HG02763 (cell line): ENCODE results near the gene SLC15A5.

ENCODE experiments used
- ATAC-seq: cut with Tn5 transposase; IDR thresholded peaks from one replicate; pipeline ENCODE4 v1.9.1; 2021; ENCODE audit warnings: mild to moderate bottlenecking, moderate library complexity; ENCODE audit not compliant: unreplicated experiment

The SLC15A5 gene

GRCh38 chr12:16277585-16277984 is at the start of gene SLC15A5:
Gene SLC15A5, minus strand, starts transcription at chr12:16277685. Its CDS starts 0 bp downstream, at chr12:16277685.
- no peak for ATAC-seq

GRCh38 chr12:16325426-16325825 is 47.9 kb upstream of the SLC15A5 start:
- no peak for ATAC-seq

- no peak for ATAC-seq
Observed at GRCh38 chr12:16324772-16325171, 47.3 kb upstream of the SLC15A5 start.

GRCh38 chr12:16324272-16324671 is 46.8 kb upstream of the SLC15A5 start:
- no peak for ATAC-seq

- no peak for ATAC-seq
Observed at GRCh38 chr12:16323638-16324037, 46.2 kb upstream of the SLC15A5 start.

- no peak for ATAC-seq
Observed at GRCh38 chr12:16323010-16323409, 45.5 kb upstream of the SLC15A5 start.

- ATAC-seq: no peak
Observed at GRCh38 chr12:16310934-16311333, 33.4 kb upstream of the SLC15A5 start.

GRCh38 chr12:16307856-16308475 is 30.5 kb upstream of the SLC15A5 start:
- ATAC-seq: no peak

- no peak for ATAC-seq
Observed at GRCh38 chr12:16303939-16304338, 26.5 kb upstream of the SLC15A5 start.

- no peak for ATAC-seq
Observed at GRCh38 chr12:16300736-16301135, 23.3 kb upstream of the SLC15A5 start.

- no peak for ATAC-seq
Observed at GRCh38 chr12:16300122-16300521, 22.6 kb upstream of the SLC15A5 start.

GRCh38 chr12:16299403-16299802 is 21.9 kb upstream of the SLC15A5 start:
- no peak for ATAC-seq

- no peak for ATAC-seq
Observed at GRCh38 chr12:16297521-16297920, 20.0 kb upstream of the SLC15A5 start.

GRCh38 chr12:16294376-16294956 is 17.0 kb upstream of the SLC15A5 start:
- ATAC-seq: no peak

GRCh38 chr12:16291032-16291431 is 13.5 kb upstream of the SLC15A5 start:
- no peak for ATAC-seq

- ATAC-seq: no peak
Observed at GRCh38 chr12:16285586-16285985, 8.1 kb upstream of the SLC15A5 start.

GRCh38 chr12:16282978-16283377 is 5.5 kb upstream of the SLC15A5 start:
- no peak for ATAC-seq

- ATAC-seq: no peak
Observed at GRCh38 chr12:16282081-16282480, 4.6 kb upstream of the SLC15A5 start.

GRCh38 chr12:16281157-16281556 is 3.7 kb upstream of the SLC15A5 start:
- no peak for ATAC-seq

- ATAC-seq: no peak
Observed at GRCh38 chr12:16272222-16272621, 5.3 kb downstream of the SLC15A5 start.

GRCh38 chr12:16271062-16271461 is 6.4 kb downstream of the SLC15A5 start:
- no peak for ATAC-seq

- no peak for ATAC-seq
Observed at GRCh38 chr12:16269946-16270345, 7.5 kb downstream of the SLC15A5 start.

- ATAC-seq: no peak
Observed at GRCh38 chr12:16266085-16266484, 11.4 kb downstream of the SLC15A5 start.
